H9 (cell line): ENCODE data around the gene ARHGAP25. TPM values are rescaled to one million over a fixed set of nuclear protein-coding genes. Genes with fewer than 3 reads are reported as not detected.

Source experiments
- DNase-seq: peaks from one replicate; pipeline ENCODE4 v3.0.0-alpha.2; 2017
- H2AFZ ChIP-seq: one replicate; pipeline ENCODE4 v1.6.1; 2013; ENCODE audit warnings: mild to moderate bottlenecking, low read length, control low read depth, moderate library complexity
- H2AK5ac ChIP-seq: 2 replicates; pipeline ENCODE4 v1.6.1; 2013; ENCODE audit warnings: low read length, control low read depth, mixed read lengths; ENCODE audit not compliant: insufficient read length
- H2BK120ac ChIP-seq: one replicate; pipeline ENCODE4 v1.6.1; 2013; ENCODE audit warnings: low read depth, mild to moderate bottlenecking, low read length, control low read depth, inconsistent platforms; ENCODE audit not compliant: poor library complexity, severe bottlenecking
- H2BK12ac ChIP-seq: 2 replicates; pipeline ENCODE4 v1.6.1; 2013; ENCODE audit warnings: low read length, control low read depth, mixed read lengths, low read depth; ENCODE audit not compliant: insufficient read length
- H2BK15ac ChIP-seq: 2 replicates; pipeline ENCODE4 v1.6.1; 2013; ENCODE audit warnings: low read depth, low read length, control low read depth
- H2BK20ac ChIP-seq: one replicate; pipeline ENCODE4 v1.6.1; 2013; ENCODE audit warnings: low read depth, mild to moderate bottlenecking, low read length, control low read depth, inconsistent platforms; ENCODE audit not compliant: poor library complexity, severe bottlenecking
- H2BK5ac ChIP-seq: 2 replicates; pipeline ENCODE4 v1.6.1; 2013; ENCODE audit warnings: low read length, control low read depth, mixed read lengths; ENCODE audit not compliant: insufficient read length
- H3K14ac ChIP-seq: 2 replicates; pipeline ENCODE4 v1.6.1; 2013; ENCODE audit warnings: low read length, control low read depth; ENCODE audit not compliant: insufficient read depth
- H3K18ac ChIP-seq: 2 replicates; pipeline ENCODE4 v1.6.1; 2013; ENCODE audit warnings: low read depth, mild to moderate bottlenecking, mixed read lengths, low read length, control low read depth; ENCODE audit not compliant: insufficient read length
- H3K23ac ChIP-seq: 2 replicates; pipeline ENCODE4 v1.6.1; 2013; ENCODE audit warnings: low read length, control low read depth, mixed read lengths, low read depth; ENCODE audit not compliant: insufficient read length
- H3K23me2 ChIP-seq: 2 replicates; pipeline ENCODE4 v1.6.1; 2013; ENCODE audit warnings: low read depth, mild to moderate bottlenecking, mixed read lengths, low read length, control low read depth; ENCODE audit not compliant: insufficient read length, poor library complexity, severe bottlenecking
- H3K27ac ChIP-seq: 2 replicates; pipeline ENCODE4 v1.5.1; 2013; ENCODE audit warnings: low read length, control low read depth, mixed read lengths, low read depth; ENCODE audit not compliant: insufficient read length
- H3K27me3 ChIP-seq: 2 replicates; pipeline ENCODE4 v1.6.1; 2013; ENCODE audit warnings: low read length, control low read depth, inconsistent platforms; ENCODE audit not compliant: insufficient read depth
- H3K4ac ChIP-seq: 2 replicates; pipeline ENCODE4 v1.6.1; 2013; ENCODE audit warnings: low read depth, mild to moderate bottlenecking, control low read depth, inconsistent platforms, low read length, moderate library complexity
- H3K4me1 ChIP-seq: 2 replicates; pipeline ENCODE4 v1.6.1; 2013; ENCODE audit warnings: low read length, control low read depth, inconsistent platforms; ENCODE audit not compliant: insufficient read depth
- H3K4me2 ChIP-seq: 2 replicates; pipeline ENCODE4 v1.6.1; 2013; ENCODE audit warnings: low read length, control low read depth, mixed read lengths; ENCODE audit not compliant: insufficient read length, insufficient read depth
- H3K56ac ChIP-seq: 2 replicates; pipeline ENCODE4 v1.6.1; 2013; ENCODE audit warnings: low read depth, mild to moderate bottlenecking, mixed read lengths, low read length, control low read depth; ENCODE audit not compliant: insufficient read length
- H3K79me1 ChIP-seq: 2 replicates; pipeline ENCODE4 v1.6.1; 2013; ENCODE audit warnings: low read depth, mild to moderate bottlenecking, moderate library complexity, low read length, control low read depth, inconsistent platforms; ENCODE audit not compliant: insufficient read depth, poor library complexity, severe bottlenecking
- H3K79me2 ChIP-seq: 2 replicates; pipeline ENCODE4 v1.6.1; 2013; ENCODE audit warnings: low read length, control low read depth, inconsistent platforms; ENCODE audit not compliant: insufficient read depth
- H3K9ac ChIP-seq: 2 replicates; pipeline ENCODE4 v1.6.1; 2013; ENCODE audit warnings: low read length, control low read depth, mixed read lengths; ENCODE audit not compliant: insufficient read length; ENCODE audit errors: extremely low read depth
- H3K9me3 ChIP-seq: one replicate; pipeline ENCODE4 v1.6.1; 2013; ENCODE audit warnings: low read depth, low read length, inconsistent platforms; ENCODE audit not compliant: control insufficient read depth
- H3T11ph ChIP-seq: one replicate; pipeline ENCODE4 v1.6.1; 2013; ENCODE audit warnings: mild to moderate bottlenecking, low read length, control low read depth, inconsistent platforms
- H4K20me1 ChIP-seq: one replicate; pipeline ENCODE4 v1.6.1; 2013; ENCODE audit not compliant: control insufficient read depth, insufficient read length, insufficient read depth
- H4K5ac ChIP-seq: 2 replicates; pipeline ENCODE4 v1.6.1; 2013; ENCODE audit warnings: low read depth, mild to moderate bottlenecking, mixed read lengths, low read length, control low read depth; ENCODE audit not compliant: insufficient read length
- H4K8ac ChIP-seq: replicated peaks from 2 replicates; pipeline ENCODE4 v1.6.1; 2013; ENCODE audit warnings: low read length, control low read depth, mixed read lengths, low read depth; ENCODE audit not compliant: insufficient read length
- H4K91ac ChIP-seq: 2 replicates; pipeline ENCODE4 v1.6.1; 2013; ENCODE audit warnings: low read depth, mild to moderate bottlenecking, moderate library complexity, mixed read lengths, low read length, control low read depth; ENCODE audit not compliant: insufficient read length
- H3K27ac Mint-ChIP-seq, 3 experiments: 2 replicates in 2 of 3; 3 replicates in 1 of 3; pipeline ENCODE4 v1.8.0; 2020 to 2021; ENCODE audit warnings: mixed read lengths in 3 of 3, mild to moderate bottlenecking in 1 of 3, moderate library complexity in 1 of 3
- H3K27me3 Mint-ChIP-seq: 2 replicates; pipeline ENCODE4 v1.8.0; 2021; ENCODE audit warnings: low read depth, mild to moderate bottlenecking, moderate library complexity, mixed read lengths
- H3K36me3 Mint-ChIP-seq, 3 experiments: 2 replicates in 2 of 3; 3 replicates in 1 of 3; pipeline ENCODE4 v1.8.0; 2020 to 2021; ENCODE audit warnings: low read depth in 3 of 3, mixed read lengths in 3 of 3; ENCODE audit not compliant: insufficient read depth in 1 of 3
- H3K4me1 Mint-ChIP-seq, 2 experiments: 2 replicates each; pipeline ENCODE4 v1.8.0; 2020; ENCODE audit warnings: mixed read lengths in 2 of 2
- H3K4me3 Mint-ChIP-seq, 2 experiments: 2 replicates in 1 of 2; 3 replicates in 1 of 2; pipeline ENCODE4 v1.8.0; 2020 to 2021; ENCODE audit warnings: mild to moderate bottlenecking in 2 of 2, mixed read lengths in 2 of 2, moderate library complexity in 1 of 2
- H3K9me3 Mint-ChIP-seq, 2 experiments: 2 replicates in 1 of 2; 3 replicates in 1 of 2; pipeline ENCODE4 v1.8.0; 2020; ENCODE audit warnings: mild to moderate bottlenecking in 2 of 2, mixed read lengths in 2 of 2, moderate library complexity in 1 of 2
- CTCF ChIP-seq: fragments of 200-600 bp; sonication (generic); conservative IDR thresholded peaks from 3 replicates; pipeline ENCODE4 v1.8.0; 2021; ENCODE audit warnings: antibody characterized with exemption, mild to moderate bottlenecking
- WGBS: extraction: QIAGEN DNeasy Blood & Tissue Kit; methylation state at CpG from one replicate; pipeline ENCODE4 v1.1.7; 2013; ENCODE audit warnings: missing lambda C conversion rate, low lambda C conversion rate, mixed read lengths; ENCODE audit not compliant: insufficient read length; ENCODE audit errors: extremely low coverage; 5-methylcytosine and 5-hydroxymethylcytosine counted together
- total RNA-seq: library from RNA; stranded (reverse); gene quantifications from 2 replicates; pipeline ENCODE4 v1.2.1, GENCODE V29; 2021

The ARHGAP25 gene
- total RNA-seq, 1 experiment from 2014 or later = 1.3 TPM

GRCh38 chr2:68813596-68813995, 79.0 kb downstream of the ARHGAP25 start:
- Histone ChIP-seq H4K20me1 (no peaks in the 10 kb centered on the region), H3K27ac (no peak overlapping the region), H3K4me1 (no peaks in the 10 kb centered on the region), H2BK120ac (no peak overlapping the region), H2BK20ac (no peak overlapping the region), H4K91ac (no peak overlapping the region), H3K23me2 (no peaks in the 10 kb centered on the region), H2AK5ac (no peak overlapping the region), H3K9ac (no peak overlapping the region), H3K79me2 (no peaks in the 10 kb centered on the region), H3K27me3 (no peaks in the 10 kb centered on the region), H3K4ac (no peak overlapping the region), H3K9me3 (no peaks in the 10 kb centered on the region), H3K56ac (no peak overlapping the region), H2BK5ac (no peak overlapping the region), H4K5ac (no peak overlapping the region), H3K14ac (no peak overlapping the region), H2BK15ac (no peak overlapping the region), H3K23ac (no peak overlapping the region), H3K18ac (no peak overlapping the region), H3K4me2 (no peak overlapping the region), H4K8ac (no peak overlapping the region), H3T11ph (no peak overlapping the region), H3K79me1 (no peaks in the 10 kb centered on the region), H2AFZ (no peak overlapping the region), H2BK12ac (no peak overlapping the region)
- Mint-ChIP-seq H3K27ac (peak overlapping the region in 1 of 3 experiments; percentile 90; a peak in 1 of 7 replicates), H3K36me3 (no peaks in the 10 kb centered on the region; a peak in 1 of 7 replicates), H3K27me3 (peaks cover 3% of the 10 kb centered on the region), H3K9me3 (no peaks in the 10 kb centered on the region), H3K4me3 (no peak overlapping the region), H3K4me1 (peaks cover 17 to 20% of the 10 kb centered on the region in 2 experiments)
- no CpG with 5 or more reads among the region's 3 CpGs for WGBS
- DNase-seq = no peak
- no peak for TF ChIP-seq CTCF
